ENCODE measurements around the gene SH3BP4.

DNA sequence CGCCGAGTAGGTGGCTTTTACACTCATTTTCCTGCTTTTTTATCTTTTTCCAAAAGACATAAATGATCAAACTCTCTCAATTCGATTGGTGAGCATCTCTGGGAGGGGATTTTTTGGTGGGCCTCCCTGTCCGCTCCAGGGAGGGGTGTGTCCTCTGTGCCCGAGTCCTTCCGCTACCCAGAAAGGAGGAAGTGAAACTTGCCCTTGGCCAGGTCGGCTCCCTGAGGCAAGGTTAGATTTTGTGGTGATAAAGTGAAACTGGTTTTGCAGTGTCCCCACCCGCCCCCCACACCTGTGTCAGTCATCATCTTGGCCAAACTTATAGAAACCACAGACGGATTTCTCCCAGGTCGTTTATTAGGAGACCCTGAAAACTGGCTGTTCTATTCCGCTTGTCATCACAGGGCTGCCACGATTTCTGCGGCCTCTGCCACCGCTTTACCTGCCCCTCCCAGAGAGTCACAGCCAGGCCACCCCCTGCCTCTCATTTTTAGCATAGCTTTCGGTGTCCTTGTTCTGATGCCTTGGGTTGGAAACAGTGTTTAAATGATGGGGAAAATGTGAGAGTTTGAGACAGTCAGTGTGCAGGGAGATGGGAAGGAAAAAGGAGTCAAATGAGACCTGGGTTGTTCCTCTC, 93.6 kb downstream of the SH3BP4 start:
- TF ChIP-seq POLR2A (IDR thresholded peaks at IDR 0.05; ENCODE audit: low read depth, low read length) (no peak), POLR2AphosphoS5 (IDR thresholded peaks at IDR 0.05; ENCODE audit: low read depth, low read length) (no peak), TAF1 (IDR thresholded peaks at IDR 0.05; ENCODE audit: low read depth, low read length) (no peak)
